B cell (primary cell): Measurements from ENCODE around the gene RALGAPB.

Experiments
- CTCF ChIP-seq: fragments of 200-600 bp; IDR thresholded peaks from one replicate; pipeline ENCODE4 v1.8.0; 2022; ENCODE audit warnings: antibody characterized with exemption, mild to moderate bottlenecking
- EZH2 ChIP-seq: IDR thresholded peaks from 2 replicates; pipeline ENCODE4 v1.6.1; 2012; ENCODE audit warnings: borderline replicate concordance, low read depth, mild to moderate bottlenecking, moderate library complexity, low read length; ENCODE audit not compliant: insufficient read depth, poor library complexity, severe bottlenecking

- TF ChIP-seq CTCF (no peak), EZH2 (no peak)
Observed at GRCh38 chr20:38589351-38589750, 116.7 kb downstream of the RALGAPB start.
